Measurements from ENCODE around the gene SURF6.
"Not testable (repeated sequence)": the region's sequence is repeated elsewhere in the genome, so short reads cannot be mapped to it uniquely, and the experiment has no call there.

The SURF6 gene

GRCh38 chr9:133335924-133336811, at the start of gene SURF6:
SURF6 (minus strand) TSS chr9:133336188; CDS start chr9:133336132, 56 bp downstream.
- peak; percentile 88 to 89 for DNase-seq (ENCODE audit: low spot score in 2 of 2)
- Mint-ChIP-seq H3K4me3 (peak within 1 kb of the TSS; percentile 93), H3K36me3 (ENCODE audit: insufficient read depth) (peaks cover 34% of the 10 kb centered on the region), H3K27ac (ENCODE audit: low read depth) (peak within 1 kb of the TSS; percentile 92), H3K27me3 (no peaks in the 10 kb centered on the region), H3K9me3 (no peaks in the 10 kb centered on the region), H3K4me1 (peaks cover 45% of the 10 kb centered on the region)
- ATAC-seq (replicated peaks; ENCODE audit: extremely low read depth, poor library complexity, severe bottlenecking): peak; percentile 94

DNA sequence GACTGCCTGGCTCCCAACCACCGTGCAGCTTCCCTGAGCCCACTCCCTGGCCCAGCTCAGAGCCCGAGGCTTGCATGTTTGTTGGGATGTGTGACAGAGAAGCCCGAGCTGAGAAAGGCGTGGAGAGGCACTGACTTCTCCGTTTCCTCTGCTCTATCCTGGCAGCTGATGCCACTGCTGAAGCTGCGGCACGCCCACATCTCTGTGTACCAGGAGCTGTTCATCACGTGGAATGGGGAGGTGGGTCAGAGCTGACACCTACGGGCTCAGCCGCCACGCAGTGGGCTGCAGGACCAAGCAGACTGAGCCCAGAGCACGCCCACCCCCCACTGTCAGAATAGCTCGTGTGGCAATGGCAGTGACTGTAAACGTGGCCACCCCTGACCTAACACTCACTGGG, 49.5 kb upstream of the SURF6 start:
- no peaks in the 10 kb centered on the region for H3K36me3 Mint-ChIP-seq (ENCODE audit: insufficient read depth)
- peaks cover 12% of the 10 kb centered on the region for H3K27me3 Mint-ChIP-seq
- no peak for DNase-seq (ENCODE audit: low spot score in 2 of 2)
- H3K4me3 Mint-ChIP-seq: no peak overlapping the region
- no peak for ATAC-seq (replicated peaks; ENCODE audit: extremely low read depth, poor library complexity, severe bottlenecking)
- H3K9me3 Mint-ChIP-seq: no peaks in the 10 kb centered on the region
- H3K27ac Mint-ChIP-seq (ENCODE audit: low read depth): no peak overlapping the region
- no peaks in the 10 kb centered on the region for H3K4me1 Mint-ChIP-seq

GRCh38 chr9:133384736-133385321, 48.8 kb upstream of the SURF6 start:
- Mint-ChIP-seq H3K9me3 (no peaks in the 10 kb centered on the region), H3K36me3 (ENCODE audit: insufficient read depth) (no peaks in the 10 kb centered on the region), H3K27me3 (peaks cover 5% of the 10 kb centered on the region), H3K4me3 (no peak overlapping the region), H3K4me1 (no peaks in the 10 kb centered on the region), H3K27ac (ENCODE audit: low read depth) (no peak overlapping the region)
- DNase-seq (ENCODE audit: low spot score in 2 of 2) (no peak), ATAC-seq (replicated peaks; ENCODE audit: extremely low read depth, poor library complexity, severe bottlenecking) (no peak)

DNA sequence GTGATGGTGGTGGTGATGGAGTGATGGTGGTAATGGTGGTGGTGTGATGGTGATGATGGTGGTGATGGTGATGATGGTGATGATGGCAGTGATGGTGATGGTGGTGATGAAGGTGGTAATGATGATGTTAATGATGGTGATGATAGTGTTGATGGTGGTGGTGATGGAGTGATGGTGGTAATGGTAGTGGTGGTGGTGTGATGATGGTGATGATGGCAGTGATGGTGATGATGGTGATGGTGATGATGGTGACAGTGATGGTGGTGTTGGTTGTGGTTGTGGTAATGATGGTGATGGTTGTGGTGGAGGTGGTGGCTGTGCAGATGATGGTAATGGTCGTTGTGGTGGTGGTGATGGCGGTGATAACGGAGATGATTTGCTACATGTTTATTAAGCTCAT, 47.5 kb upstream of the SURF6 start:
- Mint-ChIP-seq H3K4me1 (no peaks in the 10 kb centered on the region), H3K4me3 (no peak overlapping the region), H3K36me3 (ENCODE audit: insufficient read depth) (no peaks in the 10 kb centered on the region), H3K27me3 (no peaks in the 10 kb centered on the region), H3K9me3 (no peaks in the 10 kb centered on the region), H3K27ac (ENCODE audit: low read depth) (no peak overlapping the region)
- ATAC-seq (replicated peaks; ENCODE audit: extremely low read depth, poor library complexity, severe bottlenecking) (no peak), DNase-seq (ENCODE audit: low spot score in 2 of 2) (no peak)

- ATAC-seq (replicated peaks; ENCODE audit: extremely low read depth, poor library complexity, severe bottlenecking): no peak
- Mint-ChIP-seq H3K27me3 (no peaks in the 10 kb centered on the region), H3K4me3 (no peak overlapping the region), H3K4me1 (no peaks in the 10 kb centered on the region), H3K9me3 (no peaks in the 10 kb centered on the region), H3K36me3 (ENCODE audit: insufficient read depth) (no peaks in the 10 kb centered on the region), H3K27ac (ENCODE audit: low read depth) (no peak overlapping the region)
- no peak for DNase-seq (ENCODE audit: low spot score in 2 of 2)
Measured at GRCh38 chr9:133382507-133383141, 46.6 kb upstream of the SURF6 start.

DNA sequence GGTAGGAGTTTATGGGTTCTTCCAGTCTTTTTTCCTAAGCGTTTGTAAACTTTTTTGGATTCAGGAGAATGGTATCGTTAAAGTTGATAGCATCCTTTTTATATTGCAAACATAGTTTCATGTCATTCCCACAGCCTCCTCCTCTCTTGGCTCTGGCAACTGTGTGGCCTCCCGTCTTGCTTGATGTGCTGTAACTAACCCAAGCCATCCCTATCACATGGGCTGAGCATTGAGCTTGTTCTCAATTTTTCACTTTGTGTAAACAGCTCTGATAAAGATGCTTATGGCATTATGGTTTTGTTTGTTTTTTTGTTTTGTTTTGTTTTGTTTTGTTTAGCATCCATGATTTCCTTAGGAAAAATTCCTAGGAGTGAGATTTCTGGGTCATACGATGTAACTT, 44.7 kb upstream of the SURF6 start:
- no peak for DNase-seq (ENCODE audit: low spot score in 2 of 2)
- Mint-ChIP-seq H3K27ac (ENCODE audit: low read depth) (no peak overlapping the region), H3K9me3 (no peaks in the 10 kb centered on the region), H3K4me1 (no peaks in the 10 kb centered on the region), H3K27me3 (no peaks in the 10 kb centered on the region), H3K36me3 (ENCODE audit: insufficient read depth) (peaks cover 2% of the 10 kb centered on the region), H3K4me3 (no peak overlapping the region)
- no peak for ATAC-seq (replicated peaks; ENCODE audit: extremely low read depth, poor library complexity, severe bottlenecking)

- H3K9me3 Mint-ChIP-seq: no peaks in the 10 kb centered on the region
- no peak for ATAC-seq (replicated peaks; ENCODE audit: extremely low read depth, poor library complexity, severe bottlenecking)
- peaks cover 10% of the 10 kb centered on the region for H3K36me3 Mint-ChIP-seq (ENCODE audit: insufficient read depth)
- no peak overlapping the region for H3K4me3 Mint-ChIP-seq
- peaks cover 9% of the 10 kb centered on the region for H3K4me1 Mint-ChIP-seq
- H3K27me3 Mint-ChIP-seq: no peaks in the 10 kb centered on the region
- H3K27ac Mint-ChIP-seq (ENCODE audit: low read depth): no peak overlapping the region
- no peak for DNase-seq (ENCODE audit: low spot score in 2 of 2)
Measured at GRCh38 chr9:133379153-133380086, 43.4 kb upstream of the SURF6 start.

DNA sequence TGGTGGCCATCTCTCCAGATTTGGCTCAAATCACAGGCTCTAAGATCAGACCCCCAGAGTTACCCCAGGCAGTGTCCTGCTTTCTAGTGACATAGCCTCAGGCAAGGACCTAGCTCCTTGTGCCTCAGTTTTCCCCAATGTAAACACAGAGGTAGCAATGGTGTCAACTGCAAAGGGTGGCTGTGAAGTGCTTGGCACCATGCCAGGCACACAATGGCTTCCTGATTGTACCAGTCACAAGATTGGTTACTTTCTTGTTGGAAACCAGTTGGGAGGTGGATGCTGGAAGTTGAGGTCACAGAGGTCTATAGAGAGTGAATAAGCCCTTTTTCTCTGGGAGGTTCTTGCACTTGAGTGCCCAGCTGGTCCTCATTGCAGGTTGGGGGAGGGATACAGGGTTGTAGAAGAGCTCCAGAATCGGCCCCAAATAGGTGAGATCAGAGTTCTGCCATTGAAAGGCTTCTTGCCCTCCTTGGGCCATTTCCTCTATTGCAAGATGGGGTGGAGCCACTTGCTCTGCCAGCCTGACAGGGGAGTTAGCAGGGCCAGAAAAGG, 42.5 kb upstream of the SURF6 start:
- no peak overlapping the region for H3K27ac Mint-ChIP-seq (ENCODE audit: low read depth)
- H3K4me3 Mint-ChIP-seq: no peak overlapping the region
- H3K4me1 Mint-ChIP-seq: peaks cover 15% of the 10 kb centered on the region
- no peaks in the 10 kb centered on the region for H3K9me3 Mint-ChIP-seq
- DNase-seq (ENCODE audit: low spot score in 2 of 2) (no peak), ATAC-seq (replicated peaks; ENCODE audit: extremely low read depth, poor library complexity, severe bottlenecking) (no peak)
- no peaks in the 10 kb centered on the region for H3K27me3 Mint-ChIP-seq
- peaks cover 13% of the 10 kb centered on the region for H3K36me3 Mint-ChIP-seq (ENCODE audit: insufficient read depth)

- H3K27ac Mint-ChIP-seq (ENCODE audit: low read depth): no peak overlapping the region
- peaks cover 18% of the 10 kb centered on the region for H3K4me1 Mint-ChIP-seq
- peaks cover 16% of the 10 kb centered on the region for H3K36me3 Mint-ChIP-seq (ENCODE audit: insufficient read depth)
- no peaks in the 10 kb centered on the region for H3K27me3 Mint-ChIP-seq
- DNase-seq (ENCODE audit: low spot score in 2 of 2) (no peak), ATAC-seq (replicated peaks; ENCODE audit: extremely low read depth, poor library complexity, severe bottlenecking) (no peak)
- H3K4me3 Mint-ChIP-seq: no peak overlapping the region
- H3K9me3 Mint-ChIP-seq: no peaks in the 10 kb centered on the region
Measured at GRCh38 chr9:133377721-133378216, 41.8 kb upstream of the SURF6 start.

GRCh38 chr9:133377280-133377679, 41.3 kb upstream of the SURF6 start:
- H3K9me3 Mint-ChIP-seq; H3K27ac Mint-ChIP-seq (ENCODE audit: low read depth); DNase-seq (ENCODE audit: low spot score in 2 of 2); ATAC-seq (replicated peaks; ENCODE audit: extremely low read depth, poor library complexity, severe bottlenecking); H3K27me3 Mint-ChIP-seq: not testable (repeated sequence)
- H3K4me1 Mint-ChIP-seq: peaks cover 23% of the 10 kb centered on the region
- H3K36me3 Mint-ChIP-seq (ENCODE audit: insufficient read depth): peaks cover 21% of the 10 kb centered on the region
- peak overlapping the region; percentile 23 for H3K4me3 Mint-ChIP-seq

GRCh38 chr9:133375724-133376654, 40.0 kb upstream of the SURF6 start, which contains the start of the genes STKLD1 and SURF4:
STKLD1 (plus strand) TSS chr9:133376366; CDS start chr9:133376474, 108 bp downstream.
SURF4 (minus strand) TSS chr9:133376060; CDS start chr9:133375969, 91 bp downstream.
- H3K27ac Mint-ChIP-seq (ENCODE audit: low read depth): peak within 1 kb of the TSS; percentile 92
- peaks cover 25% of the 10 kb centered on the region for H3K36me3 Mint-ChIP-seq (ENCODE audit: insufficient read depth)
- H3K4me1 Mint-ChIP-seq: peaks cover 36% of the 10 kb centered on the region
- no peaks in the 10 kb centered on the region for H3K27me3 Mint-ChIP-seq
- ATAC-seq (replicated peaks; ENCODE audit: extremely low read depth, poor library complexity, severe bottlenecking) (peak; percentile 81), DNase-seq (ENCODE audit: low spot score in 2 of 2) (peak; percentile 88 to 92)
- H3K9me3 Mint-ChIP-seq: no peaks in the 10 kb centered on the region
- peak within 1 kb of the TSS; percentile 90 for H3K4me3 Mint-ChIP-seq
